Kidney (tissue), 14 donors: ENCODE results near the gene GPR151. TPM values are rescaled to one million over a fixed set of nuclear protein-coding genes. Genes with fewer than 3 reads are reported as not detected.

ENCODE experiments used
- DNase-seq, 5 donors: peaks; one replicate each; pipeline ENCODE4 v3.0.0-alpha.2; 2013 to 2020
- FAIRE-seq: peaks from 2 replicates; lab custom pipeline; 2012; peaks lifted over from hg19 to GRCh38; lab: Jason Lieb, UNC
- H3K27ac ChIP-seq, 2 donors: one replicate each; pipeline ENCODE4 v1.7.0; 2013; ENCODE audit warnings: low read depth in 2 of 2, low read length in 2 of 2, inconsistent platforms in 1 of 2
- H3K27me3 ChIP-seq: one replicate; pipeline ENCODE4 v1.7.1; 2013; ENCODE audit warnings: low read length, inconsistent platforms; ENCODE audit not compliant: control insufficient read depth, insufficient read depth
- H3K36me3 ChIP-seq, 3 donors: one replicate each; pipeline versions ENCODE4 v1.7.0 to v1.7.1; 2013; ENCODE audit warnings: low read length in 3 of 3, control low read depth in 1 of 3, inconsistent platforms in 1 of 3; ENCODE audit not compliant: insufficient read depth in 3 of 3, control insufficient read depth in 2 of 3
- H3K4me1 ChIP-seq, 3 donors: one replicate each; pipeline versions ENCODE4 v1.7.0 to v1.7.1; 2013; ENCODE audit warnings: low read length in 3 of 3, inconsistent platforms in 1 of 3, low read depth in 1 of 3; ENCODE audit not compliant: control insufficient read depth in 2 of 3, insufficient read depth in 2 of 3
- H3K4me3 ChIP-seq, 3 donors: one replicate each; pipeline versions ENCODE4 v1.7.0 to v1.8.1; 2013; ENCODE audit warnings: low read length in 3 of 3, control low read depth in 1 of 3, inconsistent platforms in 1 of 3
- H3K9ac ChIP-seq, 3 donors: one replicate each; pipeline versions ENCODE4 v1.7.0 to v1.7.1; 2013; ENCODE audit warnings: low read length in 3 of 3, control low read depth in 1 of 3, inconsistent platforms in 1 of 3
- H3K9me3 ChIP-seq, 3 donors: one replicate each; pipeline versions ENCODE4 v1.7.0 to v1.7.1; 2013; ENCODE audit warnings: low read length in 3 of 3, control low read depth in 1 of 3, inconsistent platforms in 1 of 3; ENCODE audit not compliant: control insufficient read depth in 2 of 3, insufficient read depth in 1 of 3
- intact Hi-C: fragments of 100-400 bp; cut with DNase I; formaldehyde crosslinking; loops from one replicate; pipeline ENCODE4 v1.11.1; 2022
- polyA plus RNA-seq: library from polyadenylated mRNA; stranded (reverse); fragments of 350-450 nt; fragmentation: Illumina TruSeq; extraction: RNeasy Lipid Tissue Mini Kit (QIAGEN cat#74804); gene quantifications from one replicate; pipeline ENCODE4 v1.2.3, GENCODE V29; 2014; ENCODE audit warnings: low read depth, low replicate concordance; ENCODE audit not compliant: insufficient read depth
- total RNA-seq: library from RNA; stranded (reverse); fragmentation: NEBNext Ultra II Directional; extraction: Animal tissue kit (Norgen Biotek cat#: 25700); gene quantifications from one replicate; pipeline ENCODE4 v1.2.1, GENCODE V29; 2021
- TF ChIP-seq, protein P1 (sequence below): IDR thresholded peaks from 3 replicates; pipeline ENCODE4 v1.5.1; 2012; ENCODE audit warnings: mild to moderate bottlenecking, moderate library complexity, borderline replicate concordance; ENCODE audit not compliant: insufficient read depth; ENCODE audit errors: extremely low read depth
- donor health status: control.
- donor health status: control.
- donor health status: control.
- donor health status: control.
- donor health status: control.
- donor health status: DM: yes; HTN: yes; CAD: no.
- donor health status: Normal renal cell carcinoma (clear cell type).

The GPR151 gene
- total and polyA plus RNA-seq, 2 donors from 2014 or later = not detected

DNA sequence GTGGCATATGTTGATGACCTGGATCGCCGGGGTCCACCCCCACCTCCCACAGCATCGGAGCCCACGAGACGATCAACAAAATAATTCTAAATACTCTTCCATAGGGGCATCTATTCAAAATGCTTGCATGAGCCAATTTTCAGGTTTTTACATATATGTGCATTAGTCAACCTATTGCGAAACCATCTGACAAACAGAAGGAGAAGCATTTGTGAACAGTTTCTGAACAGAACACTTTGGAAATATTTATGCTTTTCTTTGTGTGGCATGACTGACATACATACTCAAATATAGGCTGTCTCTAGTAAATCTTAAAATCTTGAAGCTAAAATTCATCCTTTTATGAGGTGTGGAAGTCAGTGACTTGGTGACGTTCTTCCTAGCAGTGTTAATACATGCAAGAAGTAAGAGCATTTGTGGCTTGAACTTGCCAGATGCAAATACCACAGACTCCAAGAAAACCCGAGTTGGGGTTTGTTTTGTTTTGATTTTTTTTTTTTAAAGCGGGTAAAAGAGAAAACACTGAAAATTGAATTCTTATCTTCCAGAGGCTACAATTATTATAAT, 5.3 kb downstream of the GPR151 start:
- DNase-seq = no peak
- H3K36me3 ChIP-seq = peaks cover 3 to 32% (median 11%) of the 10 kb centered on the region in 3 donors
- intact Hi-C loops = no loop called here

DNA sequence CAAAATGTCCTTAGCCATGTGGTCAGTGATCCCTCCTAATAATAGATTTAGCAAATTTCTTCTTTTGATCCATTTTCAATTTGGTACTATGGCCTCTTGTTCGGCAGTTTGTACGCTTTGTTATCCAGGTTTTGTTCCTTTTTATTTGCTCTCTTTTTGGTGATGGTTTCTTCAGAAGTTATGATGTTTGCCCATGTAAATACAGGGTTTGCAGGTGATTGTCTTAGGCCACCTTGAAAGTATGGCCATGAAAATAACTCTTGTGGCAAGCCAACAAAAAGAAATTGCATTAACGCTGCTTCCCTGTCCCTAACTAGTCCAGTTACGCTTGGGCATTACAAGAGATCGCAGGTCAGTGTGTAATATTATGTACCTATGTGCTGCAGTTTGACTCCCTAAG, 8.6 kb downstream of the GPR151 start:
- Histone ChIP-seq H3K4me1 (no peaks in the 10 kb centered on the region), H3K9ac (no peak overlapping the region), H3K4me3 (no peak overlapping the region), H3K27ac (no peak overlapping the region), H3K9me3 (no peaks in the 10 kb centered on the region), H3K27me3 (no peaks in the 10 kb centered on the region), H3K36me3 (peaks cover 7 to 39% (median 13%) of the 10 kb centered on the region in 3 donors)
- intact Hi-C loops = no loop called here
- TF ChIP-seq, protein P1, sequence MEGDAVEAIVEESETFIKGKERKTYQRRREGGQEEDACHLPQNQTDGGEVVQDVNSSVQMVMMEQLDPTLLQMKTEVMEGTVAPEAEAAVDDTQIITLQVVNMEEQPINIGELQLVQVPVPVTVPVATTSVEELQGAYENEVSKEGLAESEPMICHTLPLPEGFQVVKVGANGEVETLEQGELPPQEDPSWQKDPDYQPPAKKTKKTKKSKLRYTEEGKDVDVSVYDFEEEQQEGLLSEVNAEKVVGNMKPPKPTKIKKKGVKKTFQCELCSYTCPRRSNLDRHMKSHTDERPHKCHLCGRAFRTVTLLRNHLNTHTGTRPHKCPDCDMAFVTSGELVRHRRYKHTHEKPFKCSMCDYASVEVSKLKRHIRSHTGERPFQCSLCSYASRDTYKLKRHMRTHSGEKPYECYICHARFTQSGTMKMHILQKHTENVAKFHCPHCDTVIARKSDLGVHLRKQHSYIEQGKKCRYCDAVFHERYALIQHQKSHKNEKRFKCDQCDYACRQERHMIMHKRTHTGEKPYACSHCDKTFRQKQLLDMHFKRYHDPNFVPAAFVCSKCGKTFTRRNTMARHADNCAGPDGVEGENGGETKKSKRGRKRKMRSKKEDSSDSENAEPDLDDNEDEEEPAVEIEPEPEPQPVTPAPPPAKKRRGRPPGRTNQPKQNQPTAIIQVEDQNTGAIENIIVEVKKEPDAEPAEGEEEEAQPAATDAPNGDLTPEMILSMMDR = no peak
- FAIRE-seq = no peak
- DNase-seq = no peak

More for the DNA sequence above, 5.3 kb downstream of the GPR151 start:
- TF ChIP-seq, protein P1 = no peak
- no peak for FAIRE-seq
- H3K9ac ChIP-seq = no peak overlapping the region
- no peak overlapping the region for H3K27ac ChIP-seq
- H3K27me3 ChIP-seq = no peaks in the 10 kb centered on the region
- H3K4me1 ChIP-seq = no peaks in the 10 kb centered on the region
- no peaks in the 10 kb centered on the region for H3K9me3 ChIP-seq
- no peak overlapping the region for H3K4me3 ChIP-seq

DNA sequence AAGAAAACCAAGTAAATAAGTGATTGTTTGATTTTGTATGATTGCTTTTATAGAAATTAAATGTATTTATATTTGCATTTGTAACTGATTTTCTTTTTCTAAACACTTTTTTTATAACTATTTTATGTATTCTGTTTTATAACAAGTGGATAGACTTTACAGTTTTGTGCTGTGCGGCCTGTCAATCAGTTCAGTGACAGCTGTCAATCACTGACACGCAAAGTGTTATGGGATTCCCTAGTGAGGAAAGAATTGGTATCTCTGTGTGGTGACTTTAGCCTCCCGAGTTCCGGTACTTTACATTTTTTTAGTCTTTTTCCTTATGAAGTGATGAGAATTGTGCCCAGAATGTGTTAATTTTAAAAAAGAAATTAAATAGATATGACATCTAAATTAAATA, 16.3 kb downstream of the GPR151 start:
- TF ChIP-seq, protein P1 = no peak
- Histone ChIP-seq H3K4me3 (no peak overlapping the region), H3K9ac (no peak overlapping the region), H3K9me3 (no peaks in the 10 kb centered on the region), H3K27me3 (no peaks in the 10 kb centered on the region), H3K36me3 (peaks cover 0 to 7% (median 0%) of the 10 kb centered on the region in 3 donors), H3K4me1 (no peaks in the 10 kb centered on the region), H3K27ac (no peak overlapping the region)
- intact Hi-C loops = no loop called here
- FAIRE-seq (no peak), DNase-seq (no peak)

DNA sequence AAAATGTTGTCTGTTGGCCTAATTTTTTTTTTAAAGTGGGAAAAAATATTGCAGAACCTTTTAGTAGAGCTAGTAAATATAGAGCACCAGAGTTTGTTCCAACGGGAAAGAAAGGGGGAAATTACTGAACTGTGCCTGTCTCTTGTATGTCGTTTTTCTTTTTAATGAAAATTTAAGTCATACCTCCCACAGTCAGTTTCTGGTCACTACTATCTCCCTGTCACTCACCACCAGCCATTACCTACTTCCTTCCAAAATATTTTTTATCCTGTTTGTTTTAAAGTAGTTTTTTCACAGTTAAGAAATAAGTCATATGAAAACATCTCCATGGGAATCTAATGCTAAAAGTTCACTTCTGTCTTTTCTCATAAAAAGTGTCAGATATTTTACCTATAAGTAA, 21.3 kb downstream of the GPR151 start:
- Histone ChIP-seq H3K36me3 (peaks cover 0 to 2% (median 0%) of the 10 kb centered on the region in 3 donors), H3K9ac (no peak overlapping the region), H3K4me3 (no peak overlapping the region), H3K4me1 (no peaks in the 10 kb centered on the region), H3K27me3 (no peaks in the 10 kb centered on the region), H3K27ac (no peak overlapping the region), H3K9me3 (no peaks in the 10 kb centered on the region)
- intact Hi-C loops = no loop called here
- TF ChIP-seq, protein P1 = no peak
- FAIRE-seq (no peak), DNase-seq (no peak)
